T-helper 17 cell (primary cell): ENCODE data around the gene C1QTNF12. TPM values are rescaled to one million over a fixed set of nuclear protein-coding genes. Genes with fewer than 3 reads are reported as not detected.

Experiments used
- ATAC-seq: fragments of 150-1000 bp; cut with Tn5 transposase; 2 replicates; pipeline ENCODE4 v1.10.0; 2021; ENCODE audit warnings: mild to moderate bottlenecking, moderate library complexity
- DNase-seq, 3 donors: peaks; one replicate each; pipeline versions ENCODE4 v3.0.0 to v3.0.0-alpha.2; 2020 to 2021
- H3K9me3 ChIP-seq: one replicate; pipeline ENCODE4 v1.7.0; 2013; ENCODE audit warnings: low read length, mild to moderate bottlenecking; ENCODE audit not compliant: control insufficient read depth, poor library complexity, severe bottlenecking
- H3K27ac Mint-ChIP-seq: one replicate; pipeline ENCODE4 v1.8.0; 2022; ENCODE audit warnings: mild to moderate bottlenecking, moderate library complexity, mixed read lengths
- H3K27me3 Mint-ChIP-seq: one replicate; pipeline ENCODE4 v1.8.0; 2022; ENCODE audit warnings: mixed read lengths
- H3K36me3 Mint-ChIP-seq: one replicate; pipeline ENCODE4 v1.8.0; 2022; ENCODE audit warnings: low read depth, mixed read lengths
- H3K4me1 Mint-ChIP-seq: one replicate; pipeline ENCODE4 v1.8.0; 2022; ENCODE audit warnings: mild to moderate bottlenecking, mixed read lengths
- H3K4me3 Mint-ChIP-seq: one replicate; pipeline ENCODE4 v1.8.0; 2022; ENCODE audit warnings: mild to moderate bottlenecking, moderate library complexity, mixed read lengths
- total RNA-seq, 4 donors: library from RNA in 2 of 4; stranded (reverse) in 2 of 4; gene quantifications; one replicate each; pipeline ENCODE4 v1.2.3 and lab custom pipeline; 2022 to 2026

The C1QTNF12 gene
- total RNA-seq, 2 donors from 2014 or later: 0.91 to 2.0 TPM

DNA sequence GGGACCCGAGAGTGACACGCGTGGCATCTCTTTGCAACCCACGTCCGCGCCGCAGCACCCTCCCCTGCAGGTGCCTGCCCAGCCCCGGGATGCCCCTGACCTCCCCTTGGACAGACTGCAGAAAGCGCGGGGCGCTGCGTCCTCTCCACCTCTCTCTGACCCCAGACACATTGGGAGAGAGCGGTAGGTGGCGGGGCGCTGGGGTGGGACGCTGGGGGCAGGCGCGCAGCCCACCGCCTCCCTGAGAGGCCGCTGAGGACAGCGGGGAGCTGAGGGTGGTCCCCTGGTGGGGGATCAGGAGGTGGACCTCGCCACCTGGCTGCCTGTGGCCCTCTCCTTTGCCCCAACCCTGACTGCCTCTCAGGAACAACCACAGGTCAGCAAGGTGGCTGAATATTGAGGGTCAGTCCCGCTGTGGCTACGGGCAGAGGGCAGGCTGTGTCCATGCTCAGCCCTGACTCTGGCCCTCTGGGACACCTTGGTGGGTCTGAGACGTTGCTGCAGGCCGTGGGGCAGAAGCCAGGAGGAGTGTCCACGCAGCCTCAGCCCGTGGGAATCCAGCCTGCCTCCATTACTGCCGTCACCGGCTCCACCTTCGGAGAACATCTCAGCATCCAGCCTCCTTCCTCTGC is 27.9 kb upstream of the C1QTNF12 start:
- Mint-ChIP-seq H3K4me3 (peak overlapping the region; percentile 76), H3K27ac (no peak overlapping the region), H3K27me3 (no peaks in the 10 kb centered on the region), H3K4me1 (peaks cover 30% of the 10 kb centered on the region), H3K36me3 (peaks cover 2% of the 10 kb centered on the region)
- ATAC-seq (no peak), DNase-seq (no peak)
- H3K9me3 ChIP-seq: no peaks in the 10 kb centered on the region

DNA sequence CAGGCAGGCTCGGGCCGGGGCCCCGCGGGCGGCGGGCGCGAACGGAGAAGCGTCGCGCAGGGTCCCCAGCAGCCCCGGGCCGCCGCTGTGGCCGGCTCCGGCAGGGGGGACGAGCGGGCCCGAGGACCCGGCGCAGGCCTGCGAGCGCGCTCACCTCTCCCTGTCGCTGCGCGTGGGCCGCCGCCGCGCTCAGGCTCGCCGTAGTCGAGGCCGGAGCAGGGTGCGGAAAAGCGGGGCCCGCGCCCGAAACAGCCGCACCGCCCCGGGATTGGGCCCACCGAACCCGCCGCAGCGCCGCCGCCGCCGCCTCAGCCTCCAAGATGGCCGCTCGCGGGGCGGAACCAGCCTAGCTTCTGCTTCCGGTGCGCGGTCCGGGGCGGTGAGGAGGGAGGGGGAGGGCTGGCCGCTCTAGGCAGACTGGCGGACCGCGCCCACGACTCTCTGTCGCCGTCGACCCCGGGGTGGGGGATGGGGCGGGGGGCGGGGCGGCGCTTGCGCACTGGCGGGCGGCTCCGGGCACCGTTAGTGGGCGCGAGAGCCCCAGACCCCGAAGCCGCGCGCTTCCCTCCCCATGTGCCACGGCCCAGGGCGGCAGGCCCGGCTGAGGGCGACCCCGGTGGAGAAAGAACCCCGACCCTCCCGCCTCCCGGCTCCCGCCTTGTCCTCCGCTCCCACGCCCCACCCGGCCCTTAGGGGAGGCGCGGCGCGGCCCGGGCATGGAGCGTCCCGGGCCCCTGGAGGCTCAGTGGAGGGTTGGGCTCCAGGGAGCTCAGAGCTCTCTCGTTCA is 27.2 kb upstream of the C1QTNF12 start, which contains the start of gene UBE2J2:
Gene UBE2J2, minus strand, starts transcription at position 343 of the 787 bp plus-strand sequence. CDS start 5,862 bp downstream, outside the sequence.
- ATAC-seq (peak; percentile 98), DNase-seq (peak; percentile 86 to 92 (median 91))
- no peaks in the 10 kb centered on the region for H3K27me3 Mint-ChIP-seq
- H3K36me3 Mint-ChIP-seq: peaks cover 2% of the 10 kb centered on the region
- H3K9me3 ChIP-seq: no peaks in the 10 kb centered on the region
- peak within 1 kb of the TSS; percentile 88 for H3K27ac Mint-ChIP-seq
- peak within 1 kb of the TSS; percentile 87 for H3K4me3 Mint-ChIP-seq
- peaks cover 33% of the 10 kb centered on the region for H3K4me1 Mint-ChIP-seq

DNA sequence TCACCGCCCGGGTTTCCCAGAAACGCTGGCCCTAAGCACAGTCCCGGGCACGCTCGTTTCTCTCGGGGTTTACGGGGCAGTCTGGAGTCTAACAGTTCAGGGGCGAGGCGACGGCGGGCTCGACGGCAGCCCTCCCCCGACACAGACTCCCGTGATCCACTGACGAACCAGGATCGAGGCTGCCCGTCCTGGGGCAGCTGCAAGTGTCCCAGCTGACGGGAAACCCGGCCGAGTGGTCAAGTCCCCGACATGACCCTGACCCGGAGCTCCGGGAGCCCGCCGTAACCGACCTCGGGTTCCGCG is 26.6 kb upstream of the C1QTNF12 start:
- Mint-ChIP-seq H3K27ac (peak overlapping the region; percentile 88), H3K36me3 (peaks cover 2% of the 10 kb centered on the region), H3K27me3 (no peaks in the 10 kb centered on the region), H3K4me1 (peaks cover 33% of the 10 kb centered on the region), H3K4me3 (peak overlapping the region; percentile 87)
- no peaks in the 10 kb centered on the region for H3K9me3 ChIP-seq
- no peak for DNase-seq
- ATAC-seq: no peak

DNA sequence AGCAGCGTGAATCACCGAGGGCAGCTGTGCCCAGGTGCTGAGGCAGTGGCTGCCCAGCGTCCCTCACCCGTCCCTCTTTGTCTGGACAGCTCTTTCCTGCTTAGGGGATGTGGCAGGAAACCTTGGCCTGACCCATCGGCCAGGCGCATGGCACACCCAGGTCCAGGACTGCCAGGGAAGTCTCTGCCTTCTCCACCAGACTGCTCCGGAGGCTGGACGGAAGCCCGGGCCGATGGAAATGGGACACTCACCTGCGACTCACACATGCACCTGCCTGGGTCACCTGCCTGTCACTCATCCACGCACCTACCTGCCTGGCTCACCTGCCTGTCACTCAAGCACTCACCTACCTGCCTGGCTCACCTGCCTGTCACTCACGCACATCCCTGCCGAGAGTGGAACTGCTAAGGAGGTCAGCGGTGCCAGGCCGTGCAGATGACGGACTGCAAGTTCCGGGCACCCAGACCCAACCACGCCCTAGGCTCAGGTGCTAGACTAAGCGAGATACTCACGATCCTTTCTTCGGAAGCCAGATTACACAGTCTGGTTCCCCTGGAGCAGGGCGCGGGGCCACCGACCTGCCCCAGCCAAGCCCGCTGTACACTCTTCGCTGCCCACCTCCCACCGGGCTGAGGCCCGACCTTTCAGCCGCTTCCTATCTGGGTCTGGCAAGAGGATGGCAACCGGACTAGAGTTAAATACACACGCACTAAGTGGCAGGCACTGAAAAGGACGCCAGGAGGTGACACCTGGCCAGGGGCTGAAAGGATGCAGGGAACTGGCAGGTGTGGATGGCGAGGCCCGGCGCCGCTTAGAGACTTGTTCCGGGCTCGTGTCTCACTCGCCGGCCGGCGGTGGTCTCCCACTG is 26.1 kb upstream of the C1QTNF12 start:
- H3K27ac Mint-ChIP-seq: peak overlapping the region; percentile 88
- H3K27me3 Mint-ChIP-seq: no peaks in the 10 kb centered on the region
- ATAC-seq (no peak), DNase-seq (no peak)
- H3K4me3 Mint-ChIP-seq: peak overlapping the region; percentile 87
- H3K36me3 Mint-ChIP-seq: peaks cover 2% of the 10 kb centered on the region
- no peaks in the 10 kb centered on the region for H3K9me3 ChIP-seq
- H3K4me1 Mint-ChIP-seq: peaks cover 35% of the 10 kb centered on the region

DNA sequence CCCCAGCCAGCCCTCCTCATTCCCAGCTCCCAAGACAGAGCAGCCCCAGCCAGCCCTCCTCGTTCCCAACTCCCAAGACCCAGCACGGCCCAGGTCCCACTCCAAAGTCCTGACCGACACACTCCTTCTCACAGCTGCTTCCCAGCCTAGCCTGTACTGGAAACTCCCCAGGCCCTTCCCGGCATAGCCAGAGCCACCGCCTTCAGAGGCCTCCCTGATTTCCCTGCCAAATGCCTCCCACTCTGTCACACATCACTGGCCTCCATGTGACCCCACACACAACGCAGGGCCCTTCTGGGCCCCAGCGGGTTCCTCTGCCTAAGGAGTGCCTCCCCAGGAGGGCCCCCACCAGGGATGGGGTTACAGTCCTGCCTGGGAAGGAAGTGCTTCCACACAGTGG is 24.3 kb upstream of the C1QTNF12 start:
- DNase-seq (no peak), ATAC-seq (no peak)
- H3K9me3 ChIP-seq: no peaks in the 10 kb centered on the region
- peaks cover 2% of the 10 kb centered on the region for H3K36me3 Mint-ChIP-seq
- H3K27me3 Mint-ChIP-seq: no peaks in the 10 kb centered on the region
- H3K4me3 Mint-ChIP-seq: peak overlapping the region; percentile 66
- H3K27ac Mint-ChIP-seq: peak overlapping the region; percentile 88
- peaks cover 38% of the 10 kb centered on the region for H3K4me1 Mint-ChIP-seq

DNA sequence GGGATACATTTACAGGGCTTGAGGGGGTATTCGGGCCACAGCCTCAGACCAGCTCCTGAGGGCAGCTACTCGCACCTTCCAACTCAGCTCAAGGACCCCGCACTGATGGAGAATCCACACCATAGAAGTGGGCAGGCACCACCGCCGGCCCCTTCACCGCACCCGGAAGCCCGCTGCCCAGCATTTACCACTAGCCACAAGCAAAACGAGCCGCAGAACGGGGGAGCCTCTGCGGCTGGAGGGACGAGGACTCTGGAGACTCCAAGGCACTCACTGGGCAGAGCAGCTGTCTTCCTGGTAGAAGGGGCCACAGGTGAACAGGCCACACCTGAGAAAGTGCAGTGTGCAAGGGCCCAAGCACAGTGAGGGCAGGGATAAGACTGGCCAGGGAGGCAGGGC is 21.8 kb upstream of the C1QTNF12 start:
- ATAC-seq (no peak), DNase-seq (no peak)
- no peak overlapping the region for H3K27ac Mint-ChIP-seq
- no peak overlapping the region for H3K4me3 Mint-ChIP-seq
- peaks cover 2% of the 10 kb centered on the region for H3K36me3 Mint-ChIP-seq
- peaks cover 33% of the 10 kb centered on the region for H3K4me1 Mint-ChIP-seq
- H3K9me3 ChIP-seq: no peaks in the 10 kb centered on the region
- no peaks in the 10 kb centered on the region for H3K27me3 Mint-ChIP-seq

DNA sequence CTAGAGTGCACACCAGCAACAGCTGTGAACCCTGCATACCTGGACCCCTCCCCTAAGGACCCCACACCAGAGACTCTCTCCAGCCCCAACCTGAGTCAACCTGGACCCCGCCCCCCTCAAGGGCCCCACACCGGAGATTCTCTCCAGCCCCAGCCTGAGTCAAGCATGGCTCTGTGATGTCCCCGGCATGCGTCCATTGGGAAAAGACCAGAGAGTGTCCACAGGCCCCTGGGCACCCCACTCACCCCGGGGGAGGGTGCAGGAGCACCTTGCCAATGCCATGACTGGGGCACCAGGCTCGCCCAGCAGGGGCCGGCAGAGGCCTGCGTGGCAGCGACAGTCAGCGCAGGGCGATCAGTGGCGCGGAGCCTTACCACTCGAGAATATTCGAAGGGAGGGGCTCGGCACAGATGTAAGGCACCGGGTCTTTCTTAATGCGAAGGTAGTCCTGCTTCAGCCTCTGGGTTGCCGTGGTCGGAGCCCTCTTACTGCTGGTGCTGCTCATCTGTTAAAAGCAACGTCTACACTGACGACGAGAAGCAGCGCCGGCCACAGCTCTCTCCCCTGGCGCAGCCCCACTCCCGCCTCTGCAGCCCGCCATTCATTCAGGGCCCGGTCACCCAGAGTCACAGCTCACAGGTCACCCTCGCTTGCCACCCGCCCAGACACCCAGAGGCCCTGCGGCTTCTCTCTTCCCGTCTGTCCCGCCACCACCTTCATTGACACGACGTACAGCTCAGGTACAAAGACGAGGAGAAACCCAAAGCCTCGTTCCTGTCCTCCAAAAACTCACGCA is 21.2 kb upstream of the C1QTNF12 start:
- H3K4me3 Mint-ChIP-seq: no peak overlapping the region
- H3K27ac Mint-ChIP-seq: no peak overlapping the region
- DNase-seq: no peak
- H3K36me3 Mint-ChIP-seq: peaks cover 2% of the 10 kb centered on the region
- H3K4me1 Mint-ChIP-seq: peaks cover 29% of the 10 kb centered on the region
- no peaks in the 10 kb centered on the region for H3K9me3 ChIP-seq
- ATAC-seq: no peak
- H3K27me3 Mint-ChIP-seq: no peaks in the 10 kb centered on the region

DNA sequence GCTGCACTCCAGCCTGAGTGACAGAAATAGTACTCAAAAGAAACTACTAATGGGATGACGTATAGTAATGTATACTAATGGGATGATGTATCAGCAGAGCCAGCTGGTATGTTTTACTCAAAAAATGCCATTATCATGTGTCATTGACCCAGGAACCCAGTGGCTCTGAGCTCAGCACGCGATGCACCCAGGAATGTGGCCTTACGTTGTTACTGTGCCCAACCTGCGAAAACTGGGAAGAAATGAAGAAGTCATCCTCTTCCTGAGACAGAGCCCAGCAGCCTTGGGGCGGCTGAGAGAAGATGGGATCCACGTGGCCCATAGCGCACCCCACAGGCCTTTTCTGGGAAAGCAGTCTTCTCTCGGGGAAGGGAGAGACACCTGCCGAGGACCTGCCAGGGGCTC is 18.3 kb upstream of the C1QTNF12 start:
- peaks cover 19% of the 10 kb centered on the region for H3K4me1 Mint-ChIP-seq
- DNase-seq (no peak), ATAC-seq (peak; percentile 51)
- peak overlapping the region; percentile 19 for H3K27ac Mint-ChIP-seq
- no peaks in the 10 kb centered on the region for H3K9me3 ChIP-seq
- H3K27me3 Mint-ChIP-seq: no peaks in the 10 kb centered on the region
- H3K36me3 Mint-ChIP-seq: no peaks in the 10 kb centered on the region
- no peak overlapping the region for H3K4me3 Mint-ChIP-seq

DNA sequence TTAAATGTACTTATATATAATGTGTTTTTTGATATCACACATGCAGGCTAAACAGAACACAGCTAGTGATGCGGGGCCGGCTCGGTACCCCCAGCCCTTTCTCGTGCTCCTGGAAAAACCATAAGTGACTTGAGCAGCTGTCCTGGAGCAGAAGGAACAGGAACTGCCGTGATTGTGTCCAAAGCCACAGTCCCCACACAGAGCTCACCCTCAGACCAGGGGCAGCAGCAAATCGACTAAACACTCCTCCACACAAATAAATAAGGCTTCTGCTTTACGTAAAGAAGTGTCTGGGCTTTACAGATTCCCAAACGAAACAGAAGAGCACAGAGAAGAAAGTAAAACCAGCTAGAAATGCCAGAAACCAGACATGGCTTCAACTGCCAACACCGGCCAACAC is 17.5 kb upstream of the C1QTNF12 start:
- DNase-seq (no peak), ATAC-seq (no peak)
- Mint-ChIP-seq H3K4me3 (no peak overlapping the region), H3K27me3 (no peaks in the 10 kb centered on the region), H3K4me1 (peaks cover 21% of the 10 kb centered on the region), H3K36me3 (no peaks in the 10 kb centered on the region), H3K27ac (peak overlapping the region; percentile 19)
- no peaks in the 10 kb centered on the region for H3K9me3 ChIP-seq

DNA sequence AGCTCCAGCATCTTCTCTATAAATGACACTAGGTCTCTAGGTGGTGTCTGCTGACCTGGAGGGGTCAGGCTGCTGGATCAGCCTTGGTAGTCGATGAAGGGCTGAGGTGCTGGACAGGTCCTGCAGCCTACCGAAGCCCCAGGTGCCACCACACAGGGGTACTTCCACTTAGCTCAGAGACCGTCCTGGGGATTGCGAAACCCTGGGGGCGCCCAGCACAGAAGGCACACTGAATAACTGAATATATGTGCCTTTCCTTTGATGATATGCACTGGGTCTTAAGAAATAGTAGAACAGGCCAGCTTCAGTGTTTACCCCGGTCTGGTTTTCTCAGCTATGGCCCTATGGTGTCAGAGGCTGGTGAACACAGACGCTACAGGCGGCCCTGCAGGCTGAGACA is 16.2 kb upstream of the C1QTNF12 start:
- no peaks in the 10 kb centered on the region for H3K9me3 ChIP-seq
- Mint-ChIP-seq H3K36me3 (no peaks in the 10 kb centered on the region), H3K4me3 (no peak overlapping the region), H3K27ac (no peak overlapping the region), H3K4me1 (peaks cover 22% of the 10 kb centered on the region), H3K27me3 (no peaks in the 10 kb centered on the region)
- ATAC-seq: no peak
- no peak for DNase-seq

DNA sequence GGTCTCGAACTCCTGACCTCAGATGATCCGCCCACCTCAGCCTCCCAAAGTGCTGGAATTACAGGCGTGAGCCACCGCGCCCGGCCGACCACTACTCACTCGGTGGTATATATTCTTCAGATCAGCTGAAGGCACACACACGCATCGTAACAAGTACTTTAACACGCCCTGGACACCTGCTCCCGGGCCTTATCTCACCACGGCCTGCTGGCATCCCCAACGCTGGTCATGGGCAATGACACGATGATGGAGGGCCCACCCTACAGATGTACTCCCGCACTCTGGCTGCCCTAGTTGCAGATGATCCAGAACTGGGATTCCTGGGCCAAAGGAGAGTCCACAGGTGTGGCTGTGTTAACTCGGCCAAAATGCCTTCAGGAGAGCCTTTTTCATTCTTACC is 15.5 kb upstream of the C1QTNF12 start:
- Mint-ChIP-seq H3K4me3 (no peak overlapping the region), H3K4me1 (peaks cover 22% of the 10 kb centered on the region)
- ATAC-seq: no peak

DNA sequence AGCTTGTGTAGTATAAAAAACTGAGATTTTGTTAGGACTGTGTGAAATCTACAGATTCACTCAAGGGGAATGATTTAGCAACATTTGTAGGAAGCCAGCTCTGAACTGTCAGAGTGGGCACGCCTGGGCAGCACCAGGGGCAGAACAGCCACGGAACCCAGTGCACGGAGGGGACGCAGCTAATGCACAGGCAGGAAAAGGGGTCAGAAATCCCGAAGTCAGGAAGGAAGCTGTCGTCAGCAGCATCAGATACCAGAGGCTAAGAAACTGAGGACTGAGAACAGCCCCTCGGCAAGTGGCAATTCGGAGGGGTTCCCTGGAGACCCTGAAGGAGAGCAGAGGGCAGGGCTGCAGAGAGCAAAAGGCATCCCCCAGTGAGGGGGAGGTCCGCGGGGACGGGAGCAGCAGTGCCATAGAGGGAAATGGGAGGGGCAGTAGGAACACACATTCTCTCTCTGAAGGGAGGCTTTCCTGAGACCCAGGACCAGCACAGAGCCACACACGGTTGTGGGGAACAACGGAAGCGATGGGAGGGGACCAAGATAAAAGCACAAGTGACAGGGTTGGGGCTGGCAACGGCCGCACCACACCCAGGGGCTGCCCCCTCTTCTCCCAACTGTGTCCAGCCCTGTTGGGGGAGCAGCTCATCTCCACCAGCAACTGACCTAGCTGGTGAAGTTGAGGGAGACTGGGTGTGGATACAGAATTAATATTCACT is 14.5 kb upstream of the C1QTNF12 start:
- Mint-ChIP-seq H3K36me3 (no peaks in the 10 kb centered on the region), H3K4me3 (peak overlapping the region; percentile 80), H3K4me1 (peaks cover 22% of the 10 kb centered on the region), H3K27ac (peak overlapping the region; percentile 86), H3K27me3 (no peaks in the 10 kb centered on the region)
- ATAC-seq (peak; percentile 68), DNase-seq (no peak)
- H3K9me3 ChIP-seq: no peaks in the 10 kb centered on the region

More for the DNA sequence above, 15.5 kb upstream of the C1QTNF12 start:
- H3K36me3 Mint-ChIP-seq: no peaks in the 10 kb centered on the region
- H3K9me3 ChIP-seq: no peaks in the 10 kb centered on the region
- H3K27me3 Mint-ChIP-seq: no peaks in the 10 kb centered on the region
- no peak for DNase-seq
- H3K27ac Mint-ChIP-seq: no peak overlapping the region
